Ishikawa (cell line): ENCODE measurements around the gene UTS2R.

Source experiments
- CEBPB ChIP-seq: IDR thresholded peaks from 2 replicates; pipeline ENCODE4 v1.6.1; 2012
- CREB1 ChIP-seq: IDR thresholded peaks from 2 replicates; pipeline ENCODE4 v1.6.1; 2012; ENCODE audit warnings: low read depth
- EGR1 ChIP-seq: IDR thresholded peaks from 2 replicates; pipeline ENCODE4 v1.6.1; 2012
- EP300 ChIP-seq: IDR thresholded peaks from 2 replicates; pipeline ENCODE4 v1.6.1; 2012; ENCODE audit warnings: borderline replicate concordance
- FOXM1 ChIP-seq: IDR thresholded peaks from 2 replicates; pipeline ENCODE4 v1.6.1; 2012; ENCODE audit warnings: low read depth, borderline replicate concordance
- NFIC ChIP-seq: IDR thresholded peaks from 2 replicates; pipeline ENCODE4 v1.6.1; 2012
- RAD21 ChIP-seq: IDR thresholded peaks from 2 replicates; pipeline ENCODE4 v1.6.1; 2012; ENCODE audit warnings: low read depth
- TAF1 ChIP-seq: IDR thresholded peaks from 2 replicates; pipeline ENCODE4 v1.6.1; 2012; ENCODE audit warnings: low read depth, mild to moderate bottlenecking
- TCF12 ChIP-seq: IDR thresholded peaks from 2 replicates; pipeline ENCODE4 v1.6.1; 2012; ENCODE audit warnings: low read depth
- TEAD4 ChIP-seq: IDR thresholded peaks from 2 replicates; pipeline ENCODE4 v1.6.1; 2012
- USF1 ChIP-seq: IDR thresholded peaks from 2 replicates; pipeline ENCODE4 v1.6.1; 2012
- YY1 ChIP-seq: IDR thresholded peaks from 2 replicates; pipeline ENCODE4 v1.6.1; 2012; ENCODE audit warnings: low read depth
- ZBTB7A ChIP-seq: IDR thresholded peaks from 2 replicates; pipeline ENCODE4 v1.6.1; 2012; ENCODE audit warnings: low read depth
- TF ChIP-seq, protein P1 (sequence below): IDR thresholded peaks from 2 replicates; pipeline ENCODE4 v1.6.1; 2012
- TF ChIP-seq, protein P2 (sequence below): IDR thresholded peaks from 2 replicates; pipeline ENCODE4 v1.6.1; 2012; ENCODE audit warnings: low read depth, mild to moderate bottlenecking

UTS2R gene

DNA sequence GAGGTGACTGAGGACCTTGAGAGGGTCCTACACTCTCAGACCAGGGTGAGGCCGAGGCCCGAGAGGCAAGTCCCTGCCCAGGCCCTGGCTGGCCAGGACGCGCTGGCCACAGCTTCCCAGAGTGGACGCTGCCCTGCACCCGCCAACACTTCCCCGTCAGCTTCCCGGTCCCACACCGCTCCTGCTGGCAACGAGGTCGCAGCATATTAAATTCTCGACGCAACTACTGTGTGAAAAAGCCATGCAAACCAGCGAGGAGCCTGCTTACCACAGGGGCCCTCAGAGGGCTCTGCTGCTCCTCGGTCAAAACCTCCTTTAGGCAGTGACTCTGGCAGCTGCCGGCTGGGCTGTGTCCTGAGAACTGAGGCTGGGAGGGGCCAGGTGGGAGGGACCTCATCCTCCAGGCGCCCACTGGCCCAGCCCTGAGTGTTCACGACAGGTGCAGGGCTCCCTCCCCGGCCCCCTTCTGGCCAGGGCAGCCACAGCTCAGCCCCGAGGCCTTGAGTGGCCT, 14.7 kb upstream of the UTS2R start:
- TF ChIP-seq TCF12 (no peak), ZBTB7A (no peak)
- TF ChIP-seq, protein P1, sequence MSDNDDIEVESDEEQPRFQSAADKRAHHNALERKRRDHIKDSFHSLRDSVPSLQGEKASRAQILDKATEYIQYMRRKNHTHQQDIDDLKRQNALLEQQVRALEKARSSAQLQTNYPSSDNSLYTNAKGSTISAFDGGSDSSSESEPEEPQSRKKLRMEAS = peak; percentile 8; the same call in 1 of the 2 replicates

- TF ChIP-seq, protein P2, sequence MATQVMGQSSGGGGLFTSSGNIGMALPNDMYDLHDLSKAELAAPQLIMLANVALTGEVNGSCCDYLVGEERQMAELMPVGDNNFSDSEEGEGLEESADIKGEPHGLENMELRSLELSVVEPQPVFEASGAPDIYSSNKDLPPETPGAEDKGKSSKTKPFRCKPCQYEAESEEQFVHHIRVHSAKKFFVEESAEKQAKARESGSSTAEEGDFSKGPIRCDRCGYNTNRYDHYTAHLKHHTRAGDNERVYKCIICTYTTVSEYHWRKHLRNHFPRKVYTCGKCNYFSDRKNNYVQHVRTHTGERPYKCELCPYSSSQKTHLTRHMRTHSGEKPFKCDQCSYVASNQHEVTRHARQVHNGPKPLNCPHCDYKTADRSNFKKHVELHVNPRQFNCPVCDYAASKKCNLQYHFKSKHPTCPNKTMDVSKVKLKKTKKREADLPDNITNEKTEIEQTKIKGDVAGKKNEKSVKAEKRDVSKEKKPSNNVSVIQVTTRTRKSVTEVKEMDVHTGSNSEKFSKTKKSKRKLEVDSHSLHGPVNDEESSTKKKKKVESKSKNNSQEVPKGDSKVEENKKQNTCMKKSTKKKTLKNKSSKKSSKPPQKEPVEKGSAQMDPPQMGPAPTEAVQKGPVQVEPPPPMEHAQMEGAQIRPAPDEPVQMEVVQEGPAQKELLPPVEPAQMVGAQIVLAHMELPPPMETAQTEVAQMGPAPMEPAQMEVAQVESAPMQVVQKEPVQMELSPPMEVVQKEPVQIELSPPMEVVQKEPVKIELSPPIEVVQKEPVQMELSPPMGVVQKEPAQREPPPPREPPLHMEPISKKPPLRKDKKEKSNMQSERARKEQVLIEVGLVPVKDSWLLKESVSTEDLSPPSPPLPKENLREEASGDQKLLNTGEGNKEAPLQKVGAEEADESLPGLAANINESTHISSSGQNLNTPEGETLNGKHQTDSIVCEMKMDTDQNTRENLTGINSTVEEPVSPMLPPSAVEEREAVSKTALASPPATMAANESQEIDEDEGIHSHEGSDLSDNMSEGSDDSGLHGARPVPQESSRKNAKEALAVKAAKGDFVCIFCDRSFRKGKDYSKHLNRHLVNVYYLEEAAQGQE = no peak
- TF ChIP-seq YY1 (no peak), CREB1 (no peak), EP300 (peak; percentile 87), TAF1 (no peak), USF1 (no peak), FOXM1 (peak; percentile 69), TEAD4 (no peak), EGR1 (no peak), ZBTB7A (peak; percentile 82), NFIC (peak; percentile 82), TCF12 (peak; percentile 98), CEBPB (no peak), RAD21 (no peak)
- TF ChIP-seq, protein P1 = 0 out of 2 replicates have a peak, but pooled peaks have one; percentile 31
Measured at GRCh38 chr17:82357394-82357793, 14.2 kb upstream of the UTS2R start.

DNA sequence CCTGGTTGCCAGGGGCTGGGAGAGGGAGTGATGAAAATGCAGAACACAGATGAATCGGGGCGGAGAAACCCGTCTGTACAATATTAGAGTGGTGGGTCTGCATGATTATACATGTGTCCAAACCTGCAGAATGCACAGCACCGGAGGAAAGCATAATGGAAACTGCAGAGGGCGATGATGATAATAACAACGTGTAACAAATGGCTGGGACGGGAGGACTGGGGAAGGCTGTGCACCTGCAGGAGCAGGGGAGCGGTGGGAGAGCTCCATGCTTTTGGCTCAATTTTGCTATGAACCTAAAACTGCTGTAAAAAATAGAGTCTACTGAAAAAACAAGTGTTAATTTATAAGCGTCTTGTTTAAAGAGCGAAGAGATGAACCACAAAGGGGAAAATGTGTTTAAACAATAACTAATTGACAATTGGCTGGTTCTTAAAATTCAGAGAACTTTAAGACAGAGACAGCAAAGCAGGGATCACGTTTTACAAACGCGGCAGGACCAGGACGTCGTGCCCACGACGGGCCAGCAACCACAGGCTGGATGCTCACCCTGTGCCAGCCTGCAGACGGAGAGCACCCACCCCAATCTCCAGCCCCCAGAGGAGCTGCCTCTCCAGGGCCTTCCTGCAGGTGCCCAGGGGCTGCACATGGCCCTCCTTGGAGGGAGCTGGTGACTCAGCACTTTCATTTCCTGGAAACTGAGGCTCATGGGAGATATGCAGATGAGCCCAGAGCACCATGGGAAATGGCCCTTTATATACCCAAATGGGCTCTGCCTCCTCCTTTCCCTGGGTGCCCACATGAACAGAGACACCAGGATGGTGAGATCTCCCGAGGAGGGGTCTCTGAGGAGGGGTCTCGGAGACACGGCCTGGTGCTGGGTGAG, 12.9 kb upstream of the UTS2R start, which contains the start of gene TEX19:
TEX19 (plus strand) TSS at position 783 of the 886 bp plus-strand sequence. CDS start 2,904 bp downstream, outside the sequence.
- no peak for TF ChIP-seq USF1
- TF ChIP-seq ZBTB7A = peak; percentile 80
- TF ChIP-seq, protein P1 = peak; percentile 91
- TF ChIP-seq FOXM1 = no peak
- no peak for TF ChIP-seq NFIC

DNA sequence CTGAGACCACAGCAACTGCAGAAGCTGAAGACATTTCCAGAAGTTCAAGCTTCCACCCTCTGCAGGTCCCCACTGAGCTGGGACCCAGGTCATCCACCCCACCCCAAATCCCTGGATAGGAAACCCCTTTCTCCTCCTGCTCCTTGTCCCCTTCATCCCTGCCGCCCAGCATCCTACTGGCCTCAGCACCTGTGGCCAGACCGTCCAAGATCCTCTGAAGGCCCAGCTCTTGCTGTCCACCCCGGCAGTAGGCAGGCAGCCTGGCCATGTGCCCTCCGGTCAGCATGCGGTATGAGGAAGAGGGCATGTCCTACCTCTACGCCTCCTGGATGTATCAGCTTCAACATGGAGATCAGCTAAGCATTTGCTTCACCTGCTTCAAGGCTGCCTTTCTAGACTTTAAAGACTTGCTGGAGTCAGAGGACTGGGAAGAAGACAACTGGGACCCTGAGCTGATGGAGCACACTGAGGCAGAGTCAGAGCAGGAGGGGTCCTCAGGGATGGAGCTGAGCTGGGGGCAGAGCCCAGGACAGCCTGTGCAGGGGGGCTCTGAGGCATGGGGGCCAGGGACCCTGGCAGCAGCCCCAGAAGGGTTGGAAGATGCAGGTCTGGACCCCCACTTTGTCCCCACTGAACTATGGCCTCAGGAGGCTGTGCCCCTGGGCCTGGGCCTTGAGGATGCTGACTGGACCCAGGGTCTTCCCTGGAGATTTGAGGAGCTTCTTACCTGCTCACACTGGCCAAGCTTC, 9.5 kb upstream of the UTS2R start:
- TF ChIP-seq ZBTB7A = no peak
- TF ChIP-seq, protein P2 = no peak
- no peak for TF ChIP-seq EP300
- TF ChIP-seq CREB1 = no peak
- TF ChIP-seq USF1 = no peak
- TF ChIP-seq TAF1 = no peak
